ENCODE results near the gene RNF113B.

Gene RNF113B

GRCh38 chr13:98141091-98141490 is 36.0 kb downstream of the RNF113B start:
- DNase-seq (ENCODE audit: low read depth), result no peak

- no peak for DNase-seq (ENCODE audit: low read depth)
Observed at GRCh38 chr13:98134901-98135300, 42.2 kb downstream of the RNF113B start.

GRCh38 chr13:98133946-98134345 is 43.1 kb downstream of the RNF113B start:
- no peak for DNase-seq (ENCODE audit: low read depth)

GRCh38 chr13:98129059-98129746 is 47.9 kb downstream of the RNF113B start:
- DNase-seq (ENCODE audit: low read depth), result no peak

All from T-helper 22 cell (primary cell).